ENCODE data around the gene RPL13.
"Not testable (repeated sequence)": the region's sequence is repeated elsewhere in the genome, so short reads cannot be mapped to it uniquely, and the experiment has no call there.

RPL13 gene

GRCh38 chr16:89583197-89583894 is 22.9 kb downstream of the RPL13 start:
- no peak for TF ChIP-seq EZH2 (IDR thresholded peaks at IDR 0.05)
- no peak for TF ChIP-seq FOXP2 (optimal IDR thresholded peaks at IDR 0.05; ENCODE audit: control extremely low read depth, extremely low read length, insufficient read depth)
- TF ChIP-seq POLR2AphosphoS5 (IDR thresholded peaks at IDR 0.05; ENCODE audit: borderline replicate concordance, low read depth, low read length) = no peak
- Histone ChIP-seq H3K4me3 (no peak overlapping the region), H3K27ac (no peak overlapping the region), H3K9me3 (ENCODE audit: low read depth, low read length) (no peaks in the 10 kb centered on the region), H3K9ac (ENCODE audit: insufficient read length) (no peak overlapping the region), H3K36me3 (ENCODE audit: insufficient read depth, low read length) (peaks cover 38% of the 10 kb centered on the region; the same call in 1 of the 2 replicates)
- DNase-seq (ENCODE audit: low read depth, low spot score) = no peak

DNA sequence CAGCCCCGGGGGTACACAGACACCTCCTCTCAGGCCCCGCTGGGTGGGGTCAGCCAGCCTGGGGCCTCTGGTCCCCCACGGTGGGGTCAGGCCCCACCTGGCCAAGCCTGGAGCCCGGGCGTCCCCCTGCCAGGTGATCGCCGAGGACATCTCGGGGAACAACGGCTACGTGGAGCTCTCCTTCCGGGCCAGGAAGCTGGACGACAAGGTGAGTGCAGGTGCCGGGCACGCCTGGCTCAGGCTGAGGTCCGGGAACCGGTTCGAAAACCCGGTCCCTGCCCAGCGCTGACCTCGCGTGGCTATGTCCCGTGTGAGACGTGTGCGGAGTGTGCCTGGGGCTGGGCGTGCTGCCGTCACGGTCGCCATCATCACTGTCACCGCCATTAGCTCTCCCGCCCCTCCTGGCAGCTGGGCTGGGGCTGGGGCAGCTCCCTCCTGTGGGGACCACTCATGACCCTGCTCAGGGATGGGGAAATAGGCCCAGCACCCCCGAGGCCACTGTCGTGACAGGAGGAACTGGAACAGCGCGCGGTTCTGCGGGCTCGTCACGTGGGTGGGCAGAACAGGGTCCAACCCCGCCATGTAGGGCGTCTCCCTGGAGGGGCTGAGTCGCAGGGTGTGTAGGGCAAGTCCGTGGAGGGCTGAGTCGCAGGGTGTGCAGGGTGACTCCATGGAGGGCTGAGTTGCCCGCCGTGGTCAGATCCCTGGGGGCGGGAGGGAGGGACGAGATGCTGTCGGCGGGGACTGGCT is 23.6 kb downstream of the RPL13 start:
- Histone ChIP-seq H3K9ac (ENCODE audit: insufficient read length) (no peak overlapping the region), H3K9me3 (ENCODE audit: low read depth, low read length) (no peaks in the 10 kb centered on the region), H3K4me3 (no peak overlapping the region), H3K36me3 (ENCODE audit: insufficient read depth, low read length) (peaks cover 34% of the 10 kb centered on the region; the same call in 1 of the 2 replicates), H3K27ac (no peak overlapping the region)
- DNase-seq (ENCODE audit: low read depth, low spot score) = no peak
- TF ChIP-seq FOXP2 (optimal IDR thresholded peaks at IDR 0.05; ENCODE audit: control extremely low read depth, extremely low read length, insufficient read depth) (no peak), POLR2AphosphoS5 (IDR thresholded peaks at IDR 0.05; ENCODE audit: borderline replicate concordance, low read depth, low read length) (no peak), EZH2 (IDR thresholded peaks at IDR 0.05) (no peak)

DNA sequence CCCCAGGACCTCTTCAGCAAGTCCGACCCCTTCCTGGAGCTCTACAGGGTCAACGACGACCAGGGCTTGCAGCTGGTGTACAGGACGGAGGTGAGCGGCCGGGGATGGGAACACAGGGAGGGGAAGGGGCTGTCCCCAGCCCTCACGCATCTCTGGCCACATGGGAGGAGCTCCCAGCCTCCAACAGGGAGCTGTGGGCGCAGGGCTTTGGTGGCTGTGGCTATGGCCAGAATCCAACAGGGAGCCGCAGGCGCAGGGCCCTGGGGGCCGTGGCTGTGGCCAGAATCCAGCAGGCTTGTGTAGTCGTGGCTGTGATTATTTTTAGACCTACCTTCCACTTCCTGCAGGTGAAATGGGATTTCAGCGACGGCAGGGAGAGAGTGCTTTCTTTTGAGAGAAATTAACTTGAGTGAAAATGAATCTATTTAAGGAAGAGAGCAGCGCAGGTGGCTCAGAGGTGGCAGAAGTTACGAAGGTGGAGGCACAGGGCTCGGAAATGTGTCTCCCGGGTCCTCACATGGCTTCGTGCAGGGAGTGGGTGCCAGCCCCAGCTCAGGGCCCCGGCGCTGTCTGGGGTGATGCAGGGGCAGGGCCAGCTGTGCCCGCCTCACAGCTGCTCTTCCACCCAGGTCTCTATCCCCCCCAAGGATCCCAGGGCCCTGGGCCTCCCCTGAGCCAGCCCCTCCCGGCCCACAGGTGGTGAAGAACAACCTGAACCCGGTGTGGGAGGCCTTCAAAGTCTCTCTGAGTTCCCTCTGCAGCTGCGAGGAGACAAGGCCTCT is 24.5 kb downstream of the RPL13 start:
- no peak for DNase-seq (ENCODE audit: low read depth, low spot score)
- Histone ChIP-seq H3K36me3 (ENCODE audit: insufficient read depth, low read length) (peaks cover 28% of the 10 kb centered on the region; the same call in 1 of the 2 replicates), H3K27ac (no peak overlapping the region), H3K4me3 (no peak overlapping the region), H3K9me3 (ENCODE audit: low read depth, low read length) (no peaks in the 10 kb centered on the region), H3K9ac (ENCODE audit: insufficient read length) (no peak overlapping the region)
- TF ChIP-seq FOXP2 (optimal IDR thresholded peaks at IDR 0.05; ENCODE audit: control extremely low read depth, extremely low read length, insufficient read depth) = no peak

- Histone ChIP-seq H3K27ac (no peak overlapping the region), H3K36me3 (ENCODE audit: insufficient read depth, low read length) (peaks cover 27% of the 10 kb centered on the region; the same call in 1 of the 2 replicates), H3K9me3 (ENCODE audit: low read depth, low read length) (no peaks in the 10 kb centered on the region), H3K9ac (ENCODE audit: insufficient read length) (no peak overlapping the region), H3K4me3 (no peak overlapping the region)
- DNase-seq (ENCODE audit: low read depth, low spot score) = no peak
- TF ChIP-seq EZH2 (IDR thresholded peaks at IDR 0.05) = no peak
- no peak for TF ChIP-seq FOXP2 (optimal IDR thresholded peaks at IDR 0.05; ENCODE audit: control extremely low read depth, extremely low read length, insufficient read depth)
- TF ChIP-seq POLR2AphosphoS5 (IDR thresholded peaks at IDR 0.05; ENCODE audit: borderline replicate concordance, low read depth, low read length) = no peak
Observed at GRCh38 chr16:89586218-89586617, 25.7 kb downstream of the RPL13 start.

GRCh38 chr16:89586853-89587252 is 26.4 kb downstream of the RPL13 start:
- Histone ChIP-seq H3K27ac (no peak overlapping the region), H3K9ac (ENCODE audit: insufficient read length) (no peak overlapping the region), H3K4me3 (no peak overlapping the region), H3K36me3 (ENCODE audit: insufficient read depth, low read length) (peaks cover 25% of the 10 kb centered on the region; the same call in 1 of the 2 replicates), H3K9me3 (ENCODE audit: low read depth, low read length) (no peaks in the 10 kb centered on the region)
- no peak for TF ChIP-seq EZH2 (IDR thresholded peaks at IDR 0.05)
- DNase-seq (ENCODE audit: low read depth, low spot score) = no peak

DNA sequence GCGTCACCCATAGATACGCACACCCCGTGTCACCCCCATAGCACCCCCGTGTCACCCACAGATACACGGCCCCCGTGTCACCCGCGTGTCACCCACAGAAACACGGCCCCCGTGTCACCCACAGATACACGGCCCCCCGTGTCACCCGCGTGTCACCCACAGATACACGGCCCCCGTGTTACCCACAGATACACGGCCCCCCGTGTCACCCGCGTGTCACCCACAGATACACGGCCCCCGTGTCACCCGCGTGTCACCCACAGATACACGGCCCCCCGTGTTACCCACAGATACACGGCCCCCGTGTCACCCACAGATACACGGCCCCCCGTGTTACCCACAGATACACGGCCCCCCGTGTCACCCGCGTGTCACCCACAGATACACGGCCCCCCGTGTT is 27.2 kb downstream of the RPL13 start:
- H3K36me3 ChIP-seq (ENCODE audit: insufficient read depth, low read length) = peaks cover 18% of the 10 kb centered on the region; the same call in 1 of the 2 replicates
- H3K4me3 ChIP-seq; DNase-seq (ENCODE audit: low read depth, low spot score); H3K9ac ChIP-seq (ENCODE audit: insufficient read length); H3K9me3 ChIP-seq (ENCODE audit: low read depth, low read length); H3K27ac ChIP-seq: not testable (repeated sequence)

- no peak overlapping the region for H3K27ac ChIP-seq
- no peak overlapping the region for H3K4me3 ChIP-seq
- no peak for DNase-seq (ENCODE audit: low read depth, low spot score)
- no peak for TF ChIP-seq EZH2 (IDR thresholded peaks at IDR 0.05)
- no peak for TF ChIP-seq FOXP2 (optimal IDR thresholded peaks at IDR 0.05; ENCODE audit: control extremely low read depth, extremely low read length, insufficient read depth)
- TF ChIP-seq POLR2AphosphoS5 (IDR thresholded peaks at IDR 0.05; ENCODE audit: borderline replicate concordance, low read depth, low read length) = no peak
- no peaks in the 10 kb centered on the region for H3K9me3 ChIP-seq (ENCODE audit: low read depth, low read length)
- peaks cover 17% of the 10 kb centered on the region; the same call in 1 of the 2 replicates for H3K36me3 ChIP-seq (ENCODE audit: insufficient read depth, low read length)
- H3K9ac ChIP-seq (ENCODE audit: insufficient read length) = no peak overlapping the region
Observed at GRCh38 chr16:89588413-89589109, 28.1 kb downstream of the RPL13 start.

All from SK-N-MC (cell line).